ENCODE results near the gene FAM184A. TPM values are rescaled to one million over a fixed set of nuclear protein-coding genes. Genes with fewer than 3 reads are reported as not detected.

FAM184A gene
- total and polyA plus RNA-seq, 10 of the 15 experiments (the other 5 are each of a cell fraction or from before 2014, with no cell fraction given), result 0.15 to 0.23 TPM; not detected in 8

GRCh38 chr6:119073307-119074051 lies 5.0 kb downstream of the FAM184A start (continued):
- TF ChIP-seq ZNF687 (IDR thresholded peaks at IDR 0.05), result no peak
- no peak for TF ChIP-seq MAX (IDR thresholded peaks at IDR 0.05; ENCODE audit: low read depth, low read length)
- TF ChIP-seq FOS (IDR thresholded peaks at IDR 0.05; ENCODE audit: borderline replicate concordance, extremely low read depth, insufficient read length), result no peak
- no peak for TF ChIP-seq TCF3 (IDR thresholded peaks at IDR 0.05; ENCODE audit: borderline replicate concordance, insufficient read depth, low read depth, low read length)
- no peak for TF ChIP-seq JUNB (IDR thresholded peaks at IDR 0.05)
- no peak for TF ChIP-seq GABPA (IDR thresholded peaks at IDR 0.05; ENCODE audit: low read depth)
- TF ChIP-seq EED (IDR thresholded peaks at IDR 0.05; ENCODE audit: low read depth), result no peak
- no peak for TF ChIP-seq BACH1 (IDR thresholded peaks at IDR 0.05; ENCODE audit: borderline replicate concordance)
- no peak for TF ChIP-seq SUZ12 (IDR thresholded peaks at IDR 0.05; ENCODE audit: unreplicated experiment)
- TF ChIP-seq POU2F2 (IDR thresholded peaks at IDR 0.05; ENCODE audit: borderline replicate concordance, low read depth, low read length), result no peak

Measured in GM12878 (cell line).